Activated CD4-positive, alpha-beta T cell treated with anti-CD3 and anti-CD28 coated beads, Interleukin-2, amount 50 U/mL, for 4 hours (primary cell): ENCODE measurements around the gene MCCC1.

Source experiments
- DNase-seq, 2 experiments: peaks; one replicate each; pipeline ENCODE4 v3.0.0-alpha.2; 2020

Gene MCCC1

GRCh38 chr3:182980204-182981037 is 118.9 kb downstream of the MCCC1 start, which contains the start of gene DCUN1D1:
DCUN1D1 (minus strand) TSS chr3:182980538; CDS start chr3:182980489, 49 bp downstream.
- DNase-seq, result peak; percentile 79 to 80

- DNase-seq, result peak; percentile 5 to 18
These were observed 119.6 kb downstream of the MCCC1 start for GRCh38 chr3:182979674-182980191.

GRCh38 chr3:182979103-182979673 is 120.1 kb downstream of the MCCC1 start:
- no peak for DNase-seq

- no peak for DNase-seq
These were observed 120.9 kb downstream of the MCCC1 start for GRCh38 chr3:182978387-182978786.

- no peak for DNase-seq
These were observed 126.2 kb downstream of the MCCC1 start for GRCh38 chr3:182973047-182973446.

- no peak for DNase-seq
These were observed 126.9 kb downstream of the MCCC1 start for GRCh38 chr3:182972387-182972786.

- no peak for DNase-seq
These were observed 127.7 kb downstream of the MCCC1 start for GRCh38 chr3:182971637-182972036.

- no peak for DNase-seq
These were observed 128.4 kb downstream of the MCCC1 start for GRCh38 chr3:182970811-182971418.

- DNase-seq, result no peak
These were observed 129.4 kb downstream of the MCCC1 start for GRCh38 chr3:182969853-182970252.

- no peak for DNase-seq
These were observed 130.0 kb downstream of the MCCC1 start for GRCh38 chr3:182969277-182969676.

- no peak for DNase-seq
These were observed 131.8 kb downstream of the MCCC1 start for GRCh38 chr3:182967218-182968204.

- no peak for DNase-seq
These were observed 133.4 kb downstream of the MCCC1 start for GRCh38 chr3:182965861-182966366.
